A673 (cell line): Measurements from ENCODE around the gene GDPD3.

Experiments
- CTCF ChIP-seq: fragments of 300-800, 200-600 bp; sonication (generic); conservative IDR thresholded peaks from 2 replicates; pipeline ENCODE4 v1.5.1; 2017; ENCODE audit warnings: low read depth, mild to moderate bottlenecking, antibody characterized with exemption, low read length, moderate library complexity, mixed read lengths
- EZH2 ChIP-seq: fragments of 200-600 bp; sonication (generic); IDR thresholded peaks from 2 replicates; pipeline ENCODE4 v1.6.1; 2017; ENCODE audit warnings: borderline replicate concordance, low read depth, mild to moderate bottlenecking, mixed read lengths, antibody characterized with exemption, low read length; ENCODE audit not compliant: poor library complexity, severe bottlenecking

- TF ChIP-seq EZH2 = no peak
- TF ChIP-seq CTCF = no peak
These were observed 27.5 kb downstream of the GDPD3 start for GRCh38 chr16:30085820-30086219.
